Gastrocnemius medialis (tissue), 4 donors: ENCODE data around the gene DNAJC18. TPM values are rescaled to one million over a fixed set of nuclear protein-coding genes. Genes with fewer than 3 reads are reported as not detected.
A peak's percentile ranks its signal among the peaks of the same experiment; 100 is the strongest.

Source experiments
- ATAC-seq, 2 donors: fragments of 150-250 bp; one replicate each; pipeline ENCODE4 v1.9.1; 2016
- DNase-seq, 2 donors: peaks; one replicate each; pipeline ENCODE4 v3.0.0-alpha.2; 2019
- H3K27ac ChIP-seq, 4 donors: fragments of 200-600 bp; sonication (generic); 1 replicate in 1 of 4; 2 replicates in 3 of 4; pipeline ENCODE4 v1.5.1; 2016 to 2018; ENCODE audit warnings: mild to moderate bottlenecking in 2 of 4, moderate library complexity in 1 of 4
- H3K27me3 ChIP-seq, 3 donors: fragments of 200-600 bp; sonication (generic) in 2 of 3; 1 replicate in 1 of 3; 2 replicates in 2 of 3; pipeline versions ENCODE4 v1.5.1 to v1.6.0; 2016 to 2019; ENCODE audit warnings: mild to moderate bottlenecking in 1 of 3, moderate library complexity in 1 of 3
- H3K36me3 ChIP-seq, 2 donors: fragments of 200-600 bp; sonication (generic) in 1 of 2; one replicate each; pipeline ENCODE4 v1.5.1; 2017 to 2018
- H3K4me1 ChIP-seq, 2 donors: fragments of 200-600 bp; sonication (generic) in 1 of 2; one replicate each; pipeline ENCODE4 v1.5.1; 2016 to 2017; ENCODE audit warnings: mild to moderate bottlenecking in 2 of 2
- H3K4me3 ChIP-seq, 4 donors: fragments of 200-600 bp; sonication (generic) in 3 of 4; 1 replicate in 1 of 4; 2 replicates in 3 of 4; pipeline ENCODE4 v1.5.1; 2016 to 2019; ENCODE audit warnings: mild to moderate bottlenecking in 2 of 4
- H3K9me3 ChIP-seq, 3 donors: fragments of 200-600 bp; sonication (generic) in 2 of 3; 1 replicate in 1 of 3; 2 replicates in 2 of 3; pipeline ENCODE4 v1.5.1; 2016 to 2019
- POLR2A ChIP-seq, 2 donors: fragments of 450-650 bp; IDR thresholded peaks; one replicate each; pipeline ENCODE4 v1.6.1; 2017; ENCODE audit warnings: antibody characterized with exemption in 2 of 2, mild to moderate bottlenecking in 2 of 2, moderate library complexity in 2 of 2
- in situ Hi-C, 4 donors: fragments of 200-750 bp; cut with MboI; loops; one replicate each; pipeline versions ENCODE4 v1.15.0 to v1.8.0; 2017; ENCODE audit warnings: low sequenced_read_pairs in 4 of 4
- intact Hi-C: fragments of 100-400 bp; cut with DNase I; formaldehyde crosslinking; loops from one replicate; pipeline ENCODE4 v1.15.1; 2023; ENCODE audit warnings: low total_unique reads
- total RNA-seq, 4 donors: library from RNA; depleted of rRNA; stranded (reverse); fragments of >200 nt; gene quantifications; one replicate each; pipeline versions ENCODE4 v1.1.0 to v1.2.3, GENCODE V29; 2016
- TF ChIP-seq, protein P1 (sequence below), 5 experiments: fragments of 450-650 bp in 3 of 5; fragments of 200-600 bp in 2 of 5; sonication (generic) in 2 of 5; IDR thresholded peaks in 4 of 5; conservative IDR thresholded peaks in 1 of 5; 1 replicate in 4 of 5; 2 replicates in 1 of 5; pipeline ENCODE4 v1.5.1; 2016 to 2019; ENCODE audit warnings: antibody characterized with exemption in 5 of 5, mild to moderate bottlenecking in 3 of 5, moderate library complexity in 3 of 5

DNAJC18 gene
- total RNA-seq, 4 donors from 2014 or later = 5.1 to 21.7 (median 13.3) TPM

DNA sequence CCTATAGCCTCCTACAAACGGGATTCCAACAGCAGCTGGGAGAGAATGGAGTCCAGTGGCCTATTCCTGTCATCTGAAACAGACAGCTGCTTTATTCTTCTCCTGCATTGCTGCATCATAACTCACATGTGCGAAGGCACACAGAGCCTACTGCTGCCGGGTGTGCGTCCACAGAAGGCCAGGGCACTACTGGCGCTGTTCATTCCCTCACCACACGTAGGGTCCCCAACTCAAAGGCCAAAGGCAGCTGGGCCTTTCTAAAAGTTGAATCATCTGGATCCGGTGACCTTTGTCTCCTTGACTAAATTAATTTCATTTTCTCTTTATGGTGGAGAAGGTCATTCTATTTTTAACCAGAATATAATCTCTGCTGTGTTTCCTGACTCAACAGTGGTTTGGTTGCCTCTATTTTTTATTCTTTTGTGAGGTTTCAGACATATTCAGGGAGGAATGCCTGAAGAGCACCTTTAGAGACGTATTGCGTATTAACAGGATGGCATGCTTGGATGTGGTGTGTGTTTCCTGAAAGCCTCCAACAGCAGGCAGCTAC lies 24.7 kb downstream of the DNAJC18 start:
- Histone ChIP-seq H3K4me3 (no peak overlapping the region), H3K36me3 (no peaks in the 10 kb centered on the region), H3K27me3 (no peaks in the 10 kb centered on the region), H3K9me3 (no peaks in the 10 kb centered on the region), H3K27ac (peak overlapping the region; percentile 83 to 90 (median 87)), H3K4me1 (peaks cover 70 to 73% of the 10 kb centered on the region in 2 donors)
- intact Hi-C loops (loop anchor here (5.0 to 10.0 kb wide), 3 partner anchors 148 to 270 kb away; partner anchors contain the start of gene UBE2D2), in situ Hi-C loops (loop anchor here in 1 of 4 donors (5.0 kb wide), 1 partner anchor 103 kb away; no protein-coding TSS in a partner anchor)
- ATAC-seq (peak; percentile 60 to 68), DNase-seq (peak; percentile 54 to 74)
- TF ChIP-seq POLR2A (IDR thresholded peaks at IDR 0.05) = peak; percentile 36 to 38
- TF ChIP-seq, protein P1, sequence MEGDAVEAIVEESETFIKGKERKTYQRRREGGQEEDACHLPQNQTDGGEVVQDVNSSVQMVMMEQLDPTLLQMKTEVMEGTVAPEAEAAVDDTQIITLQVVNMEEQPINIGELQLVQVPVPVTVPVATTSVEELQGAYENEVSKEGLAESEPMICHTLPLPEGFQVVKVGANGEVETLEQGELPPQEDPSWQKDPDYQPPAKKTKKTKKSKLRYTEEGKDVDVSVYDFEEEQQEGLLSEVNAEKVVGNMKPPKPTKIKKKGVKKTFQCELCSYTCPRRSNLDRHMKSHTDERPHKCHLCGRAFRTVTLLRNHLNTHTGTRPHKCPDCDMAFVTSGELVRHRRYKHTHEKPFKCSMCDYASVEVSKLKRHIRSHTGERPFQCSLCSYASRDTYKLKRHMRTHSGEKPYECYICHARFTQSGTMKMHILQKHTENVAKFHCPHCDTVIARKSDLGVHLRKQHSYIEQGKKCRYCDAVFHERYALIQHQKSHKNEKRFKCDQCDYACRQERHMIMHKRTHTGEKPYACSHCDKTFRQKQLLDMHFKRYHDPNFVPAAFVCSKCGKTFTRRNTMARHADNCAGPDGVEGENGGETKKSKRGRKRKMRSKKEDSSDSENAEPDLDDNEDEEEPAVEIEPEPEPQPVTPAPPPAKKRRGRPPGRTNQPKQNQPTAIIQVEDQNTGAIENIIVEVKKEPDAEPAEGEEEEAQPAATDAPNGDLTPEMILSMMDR (IDR thresholded peaks at IDR 0.05 in 4 of 5, conservative IDR thresholded peaks at IDR 0.05 in 1 of 5) = peak in 1 of 5 experiments; percentile 28

- in situ Hi-C loops = no loop called here
- H3K27ac ChIP-seq = peak overlapping the region; percentile 83 to 90 (median 87)
These were observed 25.4 kb downstream of the DNAJC18 start for GRCh38 chr5:139413963-139414362.

GRCh38 chr5:139413153-139413552 lies 26.2 kb downstream of the DNAJC18 start:
- TF ChIP-seq, protein P1 (IDR thresholded peaks at IDR 0.05 in 4 of 5, conservative IDR thresholded peaks at IDR 0.05 in 1 of 5) = no peak
- no peak for TF ChIP-seq POLR2A (IDR thresholded peaks at IDR 0.05)

More at GRCh38 chr5:139413963-139414362, 25.4 kb downstream of the DNAJC18 start:
- H3K4me3 ChIP-seq = no peak overlapping the region
- H3K27me3 ChIP-seq = no peaks in the 10 kb centered on the region
- TF ChIP-seq POLR2A (IDR thresholded peaks at IDR 0.05) = no peak
- TF ChIP-seq, protein P1 (IDR thresholded peaks at IDR 0.05 in 4 of 5, conservative IDR thresholded peaks at IDR 0.05 in 1 of 5) = no peak
- intact Hi-C loops = loop anchor here (10.0 kb wide), 1 partner anchor 271 kb away; no protein-coding TSS in a partner anchor
- peaks cover 63 to 69% of the 10 kb centered on the region in 2 donors for H3K4me1 ChIP-seq
- H3K9me3 ChIP-seq = no peaks in the 10 kb centered on the region
- DNase-seq (no peak), ATAC-seq (no peak)
- no peaks in the 10 kb centered on the region for H3K36me3 ChIP-seq

GRCh38 chr5:139410993-139411828 lies 28.1 kb downstream of the DNAJC18 start:
- no peaks in the 10 kb centered on the region for H3K9me3 ChIP-seq
- no peak overlapping the region for H3K4me3 ChIP-seq
- no peak for DNase-seq
- no peak for ATAC-seq
- H3K4me1 ChIP-seq = peaks cover 41 to 45% of the 10 kb centered on the region in 2 donors
- H3K27me3 ChIP-seq = no peaks in the 10 kb centered on the region
- H3K36me3 ChIP-seq = no peaks in the 10 kb centered on the region
- TF ChIP-seq, protein P1 (IDR thresholded peaks at IDR 0.05 in 4 of 5, conservative IDR thresholded peaks at IDR 0.05 in 1 of 5) = no peak
- TF ChIP-seq POLR2A (IDR thresholded peaks at IDR 0.05) = no peak
- peak overlapping the region; percentile 63 to 80 (median 70) for H3K27ac ChIP-seq
- in situ Hi-C loops = no loop called here
- intact Hi-C loops = loop anchor here (10.0 kb wide), 1 partner anchor 274 kb away; no protein-coding TSS in a partner anchor

More at GRCh38 chr5:139413153-139413552, 26.2 kb downstream of the DNAJC18 start:
- in situ Hi-C loops (no loop called here), intact Hi-C loops (loop anchor here (10.0 kb wide), 1 partner anchor 272 kb away; no protein-coding TSS in a partner anchor)
- Histone ChIP-seq H3K9me3 (no peaks in the 10 kb centered on the region), H3K4me1 (peaks cover 58 to 61% of the 10 kb centered on the region in 2 donors), H3K27ac (peak overlapping the region in 3 of 4 donors; percentile 83 to 88 (median 86)), H3K27me3 (no peaks in the 10 kb centered on the region), H3K4me3 (no peak overlapping the region), H3K36me3 (no peaks in the 10 kb centered on the region)
- no peak for DNase-seq
- ATAC-seq = no peak
